Mesenchymal stem cell (in vitro differentiated cells and primary cell): ENCODE measurements around the gene STRAP.
"Not testable (repeated sequence)": the region's sequence is repeated elsewhere in the genome, so short reads cannot be mapped to it uniquely, and the experiment has no call there.

Experiments used
- DNase-seq: peaks from one replicate; pipeline ENCODE4 v3.0.0-alpha.2; 2013
- H2AFZ ChIP-seq: one replicate; pipeline ENCODE4 v1.6.1; 2013; ENCODE audit warnings: low read depth, mild to moderate bottlenecking, control low read depth, inconsistent platforms, low read length, moderate library complexity
- H2AK5ac ChIP-seq: 2 replicates; pipeline ENCODE4 v1.6.1; 2013; ENCODE audit warnings: low read length, moderate library complexity, mild to moderate bottlenecking, inconsistent platforms; ENCODE audit not compliant: severe bottlenecking
- H2BK120ac ChIP-seq: one replicate; pipeline ENCODE4 v1.6.1; 2013; ENCODE audit warnings: low read depth, mild to moderate bottlenecking, inconsistent platforms, low read length, moderate library complexity
- H2BK12ac ChIP-seq, 2 experiments: one replicate each; pipeline ENCODE4 v1.6.1; 2013; ENCODE audit warnings: inconsistent platforms in 2 of 2, low read length in 2 of 2, mild to moderate bottlenecking in 2 of 2, moderate library complexity in 2 of 2, control low read depth in 1 of 2
- H2BK15ac ChIP-seq: one replicate; pipeline ENCODE4 v1.6.1; 2013; ENCODE audit warnings: mild to moderate bottlenecking, low read depth, inconsistent platforms; ENCODE audit not compliant: poor library complexity, severe bottlenecking
- H2BK5ac ChIP-seq: 2 replicates; pipeline ENCODE4 v1.6.1; 2013; ENCODE audit warnings: low read depth, mild to moderate bottlenecking, low read length, control low read depth, inconsistent platforms; ENCODE audit not compliant: poor library complexity, severe bottlenecking
- H3K14ac ChIP-seq, 2 experiments: one replicate each; pipeline ENCODE4 v1.6.1; 2013; ENCODE audit warnings: inconsistent platforms in 2 of 2, low read length in 2 of 2, control low read depth in 1 of 2, mild to moderate bottlenecking in 1 of 2, moderate library complexity in 1 of 2
- H3K18ac ChIP-seq, 2 experiments: one replicate each; pipeline ENCODE4 v1.6.1; 2013; ENCODE audit warnings: inconsistent platforms in 2 of 2, low read length in 2 of 2, control low read depth in 1 of 2, low read depth in 1 of 2, mild to moderate bottlenecking in 1 of 2
- H3K23ac ChIP-seq, 2 experiments: one replicate each; pipeline ENCODE4 v1.6.1; 2013; ENCODE audit warnings: inconsistent platforms in 2 of 2, low read length in 2 of 2, mild to moderate bottlenecking in 2 of 2, moderate library complexity in 2 of 2, control low read depth in 1 of 2
- H3K27ac ChIP-seq: 2 replicates; pipeline ENCODE4 v1.5.1; 2013; ENCODE audit warnings: mild to moderate bottlenecking, moderate library complexity, low read length, control low read depth, inconsistent platforms; ENCODE audit not compliant: poor library complexity, severe bottlenecking
- H3K27me3 ChIP-seq, 2 experiments: 2 replicates each; pipeline versions ENCODE4 v1.6.1 to v1.7.0; 2013; ENCODE audit warnings: low read length in 2 of 2, mild to moderate bottlenecking in 2 of 2, moderate library complexity in 2 of 2, control low read depth in 1 of 2, inconsistent platforms in 1 of 2; ENCODE audit not compliant: control insufficient read depth in 1 of 2, insufficient read depth in 1 of 2
- H3K36me3 ChIP-seq, 2 experiments: 2 replicates each; pipeline versions ENCODE4 v1.6.1 to v1.7.0; 2013; ENCODE audit warnings: low read length in 2 of 2, control low read depth in 1 of 2, inconsistent platforms in 1 of 2, low read depth in 1 of 2, mild to moderate bottlenecking in 1 of 2; ENCODE audit not compliant: insufficient read depth in 2 of 2, control insufficient read depth in 1 of 2
- H3K4ac ChIP-seq, 2 experiments: one replicate each; pipeline ENCODE4 v1.6.1; 2013; ENCODE audit warnings: inconsistent platforms in 2 of 2, low read length in 2 of 2, mild to moderate bottlenecking in 2 of 2, moderate library complexity in 2 of 2, control low read depth in 1 of 2, low read depth in 1 of 2
- H3K4me1 ChIP-seq: 2 replicates; pipeline ENCODE4 v1.6.1; 2013; ENCODE audit warnings: low read depth, low read length, control low read depth; ENCODE audit not compliant: control insufficient read depth, insufficient read depth
- H3K4me2 ChIP-seq: 2 replicates; pipeline ENCODE4 v1.6.1; 2013; ENCODE audit warnings: low read length, mild to moderate bottlenecking, inconsistent platforms; ENCODE audit not compliant: poor library complexity, severe bottlenecking
- H3K4me3 ChIP-seq, 2 experiments: 2 replicates each; pipeline versions ENCODE4 v1.5.1 to v1.7.0; 2013; ENCODE audit warnings: low read length in 2 of 2, mild to moderate bottlenecking in 2 of 2, control low read depth in 1 of 2, low read depth in 1 of 2; ENCODE audit not compliant: insufficient read depth in 1 of 2
- H3K79me1 ChIP-seq: replicated peaks from 2 replicates; pipeline ENCODE4 v1.6.1; 2013; ENCODE audit warnings: mild to moderate bottlenecking, control low read depth, low read length, inconsistent platforms; ENCODE audit not compliant: poor library complexity, severe bottlenecking
- H3K9ac ChIP-seq: 2 replicates; pipeline ENCODE4 v1.7.0; 2013; ENCODE audit warnings: mild to moderate bottlenecking, low read length, moderate library complexity
- H3K9me3 ChIP-seq: 2 replicates; pipeline ENCODE4 v1.7.0; 2013; ENCODE audit warnings: mild to moderate bottlenecking, low read length; ENCODE audit not compliant: control insufficient read depth
- H4K8ac ChIP-seq: one replicate; pipeline ENCODE4 v1.6.1; 2013; ENCODE audit warnings: inconsistent platforms, mild to moderate bottlenecking, low read length, moderate library complexity
- H4K91ac ChIP-seq: one replicate; pipeline ENCODE4 v1.6.1; 2013; ENCODE audit warnings: mild to moderate bottlenecking, low read length, inconsistent platforms
- WGBS: methylation state at CpG from one replicate; pipeline ENCODE4 v1.1.7; 2013; ENCODE audit warnings: mixed read lengths; 5-methylcytosine and 5-hydroxymethylcytosine counted together

STRAP gene

DNA sequence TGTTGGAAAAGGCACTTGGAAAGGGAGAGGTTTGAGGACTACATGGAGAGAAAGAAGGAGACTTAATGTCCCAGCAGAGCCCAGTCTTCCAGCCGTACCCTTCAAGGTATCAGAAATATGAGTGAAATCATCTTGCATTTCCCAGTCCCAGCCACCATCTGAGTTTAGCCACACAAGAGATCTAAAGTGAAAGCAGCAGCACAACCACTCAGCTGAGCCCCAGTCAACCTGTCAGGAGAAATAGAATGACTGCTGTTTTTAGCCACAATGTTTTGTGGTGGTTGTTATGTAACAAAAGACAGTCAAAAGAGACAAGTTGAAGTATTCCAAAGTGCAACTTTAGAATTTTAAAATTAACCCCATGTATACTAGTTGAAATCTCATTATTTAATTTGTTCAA, 56.9 kb downstream of the STRAP start:
- Histone ChIP-seq H3K4me1 (peaks cover 2% of the 10 kb centered on the region), H2AFZ (no peak overlapping the region), H4K91ac (no peak overlapping the region), H2BK15ac (no peak overlapping the region), H3K23ac (no peak overlapping the region), H3K9me3 (peaks cover 5% of the 10 kb centered on the region), H3K18ac (no peak overlapping the region), H3K79me1 (peaks cover 24% of the 10 kb centered on the region), H3K27ac (no peak overlapping the region), H2BK12ac (no peak overlapping the region), H4K8ac (peak overlapping the region; percentile 20), H3K4ac (no peak overlapping the region), H3K36me3 (no peaks in the 10 kb centered on the region), H3K9ac (no peak overlapping the region), H3K27me3 (no peaks in the 10 kb centered on the region), H2AK5ac (no peak overlapping the region), H3K14ac (no peak overlapping the region), H2BK5ac (no peak overlapping the region), H3K4me3 (no peak overlapping the region), H3K4me2 (no peak overlapping the region), H2BK120ac (no peak overlapping the region)
- DNase-seq, result no peak
- WGBS, result 57% methylated on average over 1 of the region's 1 CpG

DNA sequence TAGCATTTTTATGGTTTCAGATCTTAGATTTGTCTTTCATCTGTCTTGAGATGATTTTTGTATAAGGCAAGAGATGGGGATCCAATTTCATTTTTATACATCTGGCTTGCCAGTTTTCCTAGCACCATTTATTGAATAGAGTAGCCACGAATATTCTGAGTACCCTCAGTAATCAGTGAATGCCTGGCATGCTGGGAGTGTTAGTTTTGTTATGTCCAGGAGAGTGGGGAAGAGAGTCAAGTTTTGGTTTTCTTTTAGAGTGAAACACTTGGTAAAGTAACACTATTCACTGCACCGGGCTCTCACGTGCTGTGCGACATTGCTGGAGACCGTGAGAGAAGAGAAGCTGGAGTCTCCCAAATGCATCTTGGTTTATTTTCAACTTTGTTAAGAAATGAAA, 60.3 kb downstream of the STRAP start:
- no peak overlapping the region for H3K4me3 ChIP-seq
- 95% methylated on average over 5 of the region's 5 CpGs for WGBS

DNA sequence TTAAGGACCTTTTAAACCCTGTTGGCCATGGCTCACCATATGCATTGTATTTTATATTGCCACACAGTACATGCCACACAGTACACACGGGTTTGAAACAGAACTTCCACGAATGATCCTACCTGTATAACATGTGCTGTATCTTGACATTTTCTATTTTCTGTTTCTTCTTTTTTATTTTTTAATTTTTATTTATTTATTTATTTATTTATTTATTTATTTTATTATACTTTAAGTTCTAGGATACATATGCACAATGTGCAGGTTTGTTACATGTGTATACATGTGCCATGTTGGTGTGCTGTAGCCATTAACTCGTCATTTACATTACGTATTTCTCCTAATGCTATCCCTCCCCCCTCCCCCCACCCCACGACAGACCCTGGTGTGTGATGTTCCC, 61.3 kb downstream of the STRAP start:
- H2BK12ac ChIP-seq, H3K23ac ChIP-seq, H3K9ac ChIP-seq, H4K91ac ChIP-seq, H3K4ac ChIP-seq, DNase-seq, H3K4me1 ChIP-seq, H2BK120ac ChIP-seq, H3K18ac ChIP-seq, H2AFZ ChIP-seq, H3K9me3 ChIP-seq, H3K14ac ChIP-seq, H3K27ac ChIP-seq, H2AK5ac ChIP-seq, H4K8ac ChIP-seq, H2BK15ac ChIP-seq, H2BK5ac ChIP-seq, H3K4me3 ChIP-seq, H3K4me2 ChIP-seq, H3K36me3 ChIP-seq, H3K27me3 ChIP-seq: not testable (repeated sequence)
- WGBS, result no CpG with 5 or more reads among the region's 5 CpGs
- peaks cover 17% of the 10 kb centered on the region for H3K79me1 ChIP-seq

More for the DNA sequence above, 60.3 kb downstream of the STRAP start:
- Histone ChIP-seq H3K4me2 (no peak overlapping the region), H2AFZ (no peak overlapping the region), H4K91ac (no peak overlapping the region), H3K27ac (no peak overlapping the region), H3K4me1 (no peaks in the 10 kb centered on the region), H3K23ac (no peak overlapping the region), H2AK5ac (no peak overlapping the region), H3K9me3 (peaks cover 5% of the 10 kb centered on the region), H2BK5ac (no peak overlapping the region), H3K36me3 (no peaks in the 10 kb centered on the region), H3K79me1 (peaks cover 17% of the 10 kb centered on the region), H3K27me3 (no peaks in the 10 kb centered on the region), H3K14ac (no peak overlapping the region), H3K4ac (no peak overlapping the region), H3K9ac (no peak overlapping the region), H2BK15ac (no peak overlapping the region), H2BK120ac (no peak overlapping the region), H3K18ac (no peak overlapping the region), H4K8ac (no peak overlapping the region), H2BK12ac (no peak overlapping the region)
- DNase-seq, result no peak

DNA sequence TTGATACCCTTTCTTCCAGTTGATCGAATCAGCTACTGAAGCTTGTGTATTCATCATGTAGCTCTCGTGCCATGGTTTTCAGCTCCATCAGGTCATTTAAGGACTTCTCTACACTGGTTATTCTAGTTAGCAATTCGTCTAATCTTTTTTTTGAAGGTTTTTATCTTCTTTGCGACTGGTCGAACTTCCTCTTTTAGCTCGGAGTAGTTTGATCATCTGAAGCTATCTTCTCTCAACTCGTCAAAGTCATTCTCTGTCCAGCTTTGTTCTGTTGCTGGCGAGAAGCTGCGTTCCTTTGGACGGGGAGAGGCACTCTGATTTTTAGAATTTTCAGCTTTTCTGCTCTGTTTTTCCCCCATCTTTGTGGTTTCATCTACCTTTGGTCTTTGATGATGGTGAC, 66.3 kb downstream of the STRAP start:
- H3K9me3 ChIP-seq, DNase-seq, H3K27me3 ChIP-seq, H2AFZ ChIP-seq, H3K4me1 ChIP-seq, H4K91ac ChIP-seq, H2BK120ac ChIP-seq, H3K18ac ChIP-seq, H2BK5ac ChIP-seq, H2AK5ac ChIP-seq, H3K36me3 ChIP-seq, H3K23ac ChIP-seq, H3K14ac ChIP-seq, H2BK15ac ChIP-seq, H4K8ac ChIP-seq, H3K4me2 ChIP-seq, H3K4ac ChIP-seq, H3K4me3 ChIP-seq, H3K9ac ChIP-seq, H2BK12ac ChIP-seq, H3K27ac ChIP-seq: not testable (repeated sequence)
- H3K79me1 ChIP-seq, result peaks cover 19% of the 10 kb centered on the region
- 97% methylated on average over 9 of the region's 10 CpGs for WGBS
